PFSK-1 (cell line): ENCODE data around the gene HACD1.

Experiments
- FOXP2 ChIP-seq: optimal IDR thresholded peaks from 2 replicates; pipeline ENCODE3; 2011; ENCODE audit warnings: borderline replicate concordance, control low read depth, inconsistent platforms; ENCODE audit not compliant: insufficient read depth; ENCODE audit errors: extremely low read length, extremely low read depth
- POLR2AphosphoS5 ChIP-seq: IDR thresholded peaks from 2 replicates; pipeline ENCODE4 v1.6.1; 2012; ENCODE audit warnings: low read depth, mild to moderate bottlenecking, control low read depth, low read length, moderate library complexity
- SIN3A ChIP-seq: IDR thresholded peaks from 2 replicates; pipeline ENCODE4 v1.6.1; 2012; ENCODE audit warnings: mild to moderate bottlenecking, low read length, moderate library complexity, borderline replicate concordance; ENCODE audit not compliant: insufficient read depth
- TAF1 ChIP-seq: IDR thresholded peaks from 2 replicates; pipeline ENCODE4 v1.6.1; 2012; ENCODE audit warnings: low read length, control low read depth, borderline replicate concordance; ENCODE audit not compliant: insufficient read depth
- TF ChIP-seq, protein P1 (sequence below), 2 experiments: IDR thresholded peaks; 2 replicates each; pipeline versions ENCODE4 v1.6.1 to v1.8.0; 2011 to 2012; ENCODE audit warnings: low read depth in 2 of 2, low read length in 2 of 2, control low read depth in 1 of 2, inconsistent platforms in 1 of 2, mild to moderate bottlenecking in 1 of 2, moderate library complexity in 1 of 2; ENCODE audit not compliant: insufficient read depth in 1 of 2

DNA sequence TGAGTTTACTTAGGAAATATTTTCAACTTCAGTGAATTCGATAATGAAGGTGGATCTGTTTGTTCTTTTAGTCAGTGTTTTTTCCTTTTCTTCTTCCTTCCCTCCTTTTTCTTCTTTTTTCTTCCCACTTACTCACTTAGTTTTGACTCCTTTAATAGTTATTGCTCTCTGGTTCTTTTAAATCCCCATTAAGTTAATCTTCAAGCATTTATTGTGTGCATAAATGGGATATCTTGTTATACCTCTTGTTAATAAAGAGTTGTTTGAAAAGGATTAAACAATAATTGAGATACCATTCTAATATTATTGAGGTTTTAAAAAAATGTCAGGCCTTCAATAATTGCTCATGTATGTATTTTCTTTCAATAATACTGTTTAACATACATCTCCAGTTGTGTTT lies 46.3 kb upstream of the HACD1 start:
- TF ChIP-seq, protein P1, sequence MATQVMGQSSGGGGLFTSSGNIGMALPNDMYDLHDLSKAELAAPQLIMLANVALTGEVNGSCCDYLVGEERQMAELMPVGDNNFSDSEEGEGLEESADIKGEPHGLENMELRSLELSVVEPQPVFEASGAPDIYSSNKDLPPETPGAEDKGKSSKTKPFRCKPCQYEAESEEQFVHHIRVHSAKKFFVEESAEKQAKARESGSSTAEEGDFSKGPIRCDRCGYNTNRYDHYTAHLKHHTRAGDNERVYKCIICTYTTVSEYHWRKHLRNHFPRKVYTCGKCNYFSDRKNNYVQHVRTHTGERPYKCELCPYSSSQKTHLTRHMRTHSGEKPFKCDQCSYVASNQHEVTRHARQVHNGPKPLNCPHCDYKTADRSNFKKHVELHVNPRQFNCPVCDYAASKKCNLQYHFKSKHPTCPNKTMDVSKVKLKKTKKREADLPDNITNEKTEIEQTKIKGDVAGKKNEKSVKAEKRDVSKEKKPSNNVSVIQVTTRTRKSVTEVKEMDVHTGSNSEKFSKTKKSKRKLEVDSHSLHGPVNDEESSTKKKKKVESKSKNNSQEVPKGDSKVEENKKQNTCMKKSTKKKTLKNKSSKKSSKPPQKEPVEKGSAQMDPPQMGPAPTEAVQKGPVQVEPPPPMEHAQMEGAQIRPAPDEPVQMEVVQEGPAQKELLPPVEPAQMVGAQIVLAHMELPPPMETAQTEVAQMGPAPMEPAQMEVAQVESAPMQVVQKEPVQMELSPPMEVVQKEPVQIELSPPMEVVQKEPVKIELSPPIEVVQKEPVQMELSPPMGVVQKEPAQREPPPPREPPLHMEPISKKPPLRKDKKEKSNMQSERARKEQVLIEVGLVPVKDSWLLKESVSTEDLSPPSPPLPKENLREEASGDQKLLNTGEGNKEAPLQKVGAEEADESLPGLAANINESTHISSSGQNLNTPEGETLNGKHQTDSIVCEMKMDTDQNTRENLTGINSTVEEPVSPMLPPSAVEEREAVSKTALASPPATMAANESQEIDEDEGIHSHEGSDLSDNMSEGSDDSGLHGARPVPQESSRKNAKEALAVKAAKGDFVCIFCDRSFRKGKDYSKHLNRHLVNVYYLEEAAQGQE (IDR thresholded peaks at IDR 0.05; ENCODE audit: insufficient read depth in 1 of 2, low read depth in 2 of 2, low read length in 2 of 2), result no peak
- TF ChIP-seq POLR2AphosphoS5 (no peak), TAF1 (no peak), SIN3A (no peak), FOXP2 (no peak)
